Measurements from ENCODE around the gene GSTT4. TPM values are rescaled to one million over a fixed set of nuclear protein-coding genes. Genes with fewer than 3 reads are reported as not detected.
"Not testable (repeated sequence)": the region's sequence is repeated elsewhere in the genome, so short reads cannot be mapped to it uniquely, and the experiment has no call there.

Gene GSTT4
- total RNA-seq, 1 donor from 2014 or later: not detected

DNA sequence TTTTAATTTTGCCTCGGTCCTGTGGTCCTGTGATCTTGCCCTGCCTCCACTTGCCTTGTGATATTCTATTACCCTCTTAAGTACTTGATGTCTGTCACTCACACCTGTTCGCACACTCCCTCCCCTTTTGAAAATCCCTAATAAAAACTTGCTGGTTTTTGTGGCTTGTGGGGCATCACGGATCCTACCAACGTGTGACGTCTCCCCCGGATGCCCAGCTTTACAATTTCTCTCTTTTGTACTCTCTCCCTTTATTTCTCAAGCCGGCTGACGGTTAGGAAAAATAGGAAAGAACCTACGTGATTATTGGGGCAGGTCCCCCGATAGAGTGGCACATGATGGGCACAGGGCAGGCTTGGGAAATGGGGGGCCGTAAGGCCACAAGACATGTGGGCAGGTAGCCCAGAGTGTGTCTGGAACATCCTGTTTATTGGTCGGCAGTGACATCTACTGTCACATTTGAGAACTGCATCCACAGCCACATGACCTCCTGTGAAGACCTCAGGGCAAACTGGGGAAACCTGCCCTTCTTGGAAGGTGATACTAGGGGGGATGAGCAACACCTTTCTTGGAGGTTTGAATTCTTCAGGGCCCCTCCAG, 48.9 kb downstream of the GSTT4 start:
- not testable (repeated sequence) for H3K9me3 Mint-ChIP-seq (ENCODE audit: unreplicated experiment); H3K27ac Mint-ChIP-seq (ENCODE audit: unreplicated experiment); H3K4me3 Mint-ChIP-seq (ENCODE audit: unreplicated experiment); H3K36me3 Mint-ChIP-seq (ENCODE audit: unreplicated experiment); H3K4me1 Mint-ChIP-seq (ENCODE audit: unreplicated experiment); H3K27me3 Mint-ChIP-seq (ENCODE audit: unreplicated experiment)
- peak; percentile 87 for DNase-seq (ENCODE audit: extremely low spot score, unreplicated experiment)
- peak; percentile 82 for TF ChIP-seq CTCF (IDR thresholded peaks at IDR 0.05)

DNA sequence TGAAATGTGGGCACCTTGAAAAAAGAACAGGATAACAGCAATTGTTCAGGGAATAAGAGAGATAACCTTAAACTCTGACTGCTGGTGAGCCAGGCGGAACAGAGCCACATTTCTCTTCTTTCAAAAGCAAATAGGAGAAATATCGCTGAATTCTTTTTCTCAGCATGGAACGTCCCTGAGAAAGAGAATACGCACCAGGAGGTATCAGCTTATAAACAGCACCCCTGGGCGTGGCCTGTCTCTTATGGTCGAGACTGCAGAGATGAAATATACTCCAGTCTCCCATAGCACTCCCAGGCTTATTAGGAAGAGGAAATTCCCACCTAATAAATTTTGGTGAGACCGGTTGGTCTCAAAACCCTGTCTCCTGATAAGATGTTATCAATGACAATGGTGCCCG, 49.4 kb downstream of the GSTT4 start:
- not testable (repeated sequence) for H3K4me1 Mint-ChIP-seq (ENCODE audit: unreplicated experiment); H3K27me3 Mint-ChIP-seq (ENCODE audit: unreplicated experiment); H3K9me3 Mint-ChIP-seq (ENCODE audit: unreplicated experiment); DNase-seq (ENCODE audit: extremely low spot score, unreplicated experiment); H3K27ac Mint-ChIP-seq (ENCODE audit: unreplicated experiment); H3K4me3 Mint-ChIP-seq (ENCODE audit: unreplicated experiment); H3K36me3 Mint-ChIP-seq (ENCODE audit: unreplicated experiment)

- not testable (repeated sequence) for H3K27ac Mint-ChIP-seq (ENCODE audit: unreplicated experiment); H3K4me1 Mint-ChIP-seq (ENCODE audit: unreplicated experiment); DNase-seq (ENCODE audit: extremely low spot score, unreplicated experiment); H3K9me3 Mint-ChIP-seq (ENCODE audit: unreplicated experiment); H3K27me3 Mint-ChIP-seq (ENCODE audit: unreplicated experiment); H3K4me3 Mint-ChIP-seq (ENCODE audit: unreplicated experiment); H3K36me3 Mint-ChIP-seq (ENCODE audit: unreplicated experiment)
Observed at GRCh38 chr22:23954991-23955305, 50.3 kb downstream of the GSTT4 start.

GRCh38 chr22:23954193-23954990, 50.9 kb downstream of the GSTT4 start:
- not testable (repeated sequence) for H3K36me3 Mint-ChIP-seq (ENCODE audit: unreplicated experiment); H3K27me3 Mint-ChIP-seq (ENCODE audit: unreplicated experiment); H3K4me1 Mint-ChIP-seq (ENCODE audit: unreplicated experiment); H3K27ac Mint-ChIP-seq (ENCODE audit: unreplicated experiment); H3K9me3 Mint-ChIP-seq (ENCODE audit: unreplicated experiment); H3K4me3 Mint-ChIP-seq (ENCODE audit: unreplicated experiment); DNase-seq (ENCODE audit: extremely low spot score, unreplicated experiment)

- H3K4me3 Mint-ChIP-seq (ENCODE audit: unreplicated experiment); H3K9me3 Mint-ChIP-seq (ENCODE audit: unreplicated experiment); H3K27ac Mint-ChIP-seq (ENCODE audit: unreplicated experiment); H3K36me3 Mint-ChIP-seq (ENCODE audit: unreplicated experiment); H3K4me1 Mint-ChIP-seq (ENCODE audit: unreplicated experiment); H3K27me3 Mint-ChIP-seq (ENCODE audit: unreplicated experiment): not testable (repeated sequence)
- DNase-seq (ENCODE audit: extremely low spot score, unreplicated experiment): peak; percentile 59
Observed at GRCh38 chr22:23953485-23953884, 51.8 kb downstream of the GSTT4 start.

- not testable (repeated sequence) for H3K4me1 Mint-ChIP-seq (ENCODE audit: unreplicated experiment); H3K27ac Mint-ChIP-seq (ENCODE audit: unreplicated experiment); H3K4me3 Mint-ChIP-seq (ENCODE audit: unreplicated experiment); H3K36me3 Mint-ChIP-seq (ENCODE audit: unreplicated experiment); H3K27me3 Mint-ChIP-seq (ENCODE audit: unreplicated experiment); H3K9me3 Mint-ChIP-seq (ENCODE audit: unreplicated experiment)
- DNase-seq (ENCODE audit: extremely low spot score, unreplicated experiment): peak; percentile 66
Observed at GRCh38 chr22:23952794-23953405, 52.4 kb downstream of the GSTT4 start.

- H3K36me3 Mint-ChIP-seq (ENCODE audit: unreplicated experiment); H3K27ac Mint-ChIP-seq (ENCODE audit: unreplicated experiment); H3K27me3 Mint-ChIP-seq (ENCODE audit: unreplicated experiment); H3K4me3 Mint-ChIP-seq (ENCODE audit: unreplicated experiment); H3K4me1 Mint-ChIP-seq (ENCODE audit: unreplicated experiment); H3K9me3 Mint-ChIP-seq (ENCODE audit: unreplicated experiment): not testable (repeated sequence)
- DNase-seq (ENCODE audit: extremely low spot score, unreplicated experiment): peak; percentile 74
Observed at GRCh38 chr22:23951383-23951782, 53.9 kb downstream of the GSTT4 start.

DNA sequence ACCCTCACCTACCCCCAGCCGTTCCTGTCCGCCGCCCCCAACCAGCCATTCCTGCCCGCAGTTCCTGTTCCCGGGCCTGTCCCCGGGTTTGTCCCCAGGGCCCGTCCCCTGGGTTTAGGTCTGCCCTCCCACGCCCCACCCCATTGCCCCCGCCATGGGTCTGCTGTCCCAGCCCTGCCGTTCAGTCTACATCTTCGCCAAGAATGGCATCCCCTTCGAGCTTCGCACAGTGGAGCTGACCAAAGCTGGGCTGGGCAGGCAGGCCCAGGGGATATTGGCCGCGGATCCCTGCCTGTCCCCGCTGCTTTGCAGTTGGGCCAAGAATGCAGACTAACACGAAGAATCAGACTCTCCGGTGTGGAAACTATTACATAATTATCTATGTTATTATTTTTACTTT, 55.5 kb downstream of the GSTT4 start:
- not testable (repeated sequence) for H3K36me3 Mint-ChIP-seq (ENCODE audit: unreplicated experiment); H3K4me3 Mint-ChIP-seq (ENCODE audit: unreplicated experiment); H3K9me3 Mint-ChIP-seq (ENCODE audit: unreplicated experiment); H3K4me1 Mint-ChIP-seq (ENCODE audit: unreplicated experiment); H3K27ac Mint-ChIP-seq (ENCODE audit: unreplicated experiment); H3K27me3 Mint-ChIP-seq (ENCODE audit: unreplicated experiment)
- DNase-seq (ENCODE audit: extremely low spot score, unreplicated experiment): peak; percentile 53

Other genes with a start within 250 kb of the GSTT4 start
- gene C22orf15, start 242.5 kb downstream of the GSTT4 start, total RNA-seq: not detected in 2 replicates
- 30.6 and 34.0 TPM in 2 replicates for gene CHCHD10, start 237.5 kb downstream of the GSTT4 start, total RNA-seq
- 72.5 and 76.5 TPM in 2 replicates for gene MMP11, start 232.6 kb downstream of the GSTT4 start, total RNA-seq
- gene SMARCB1, start 218.5 kb downstream of the GSTT4 start, total RNA-seq: 126 and 127 TPM in 2 replicates
- 0.52 and 0.56 TPM in 2 replicates for gene DERL3, start 166.4 kb downstream of the GSTT4 start, total RNA-seq
- 19.0 and 22.6 TPM in 2 replicates for gene SLC2A11, start 147.6 kb downstream of the GSTT4 start, total RNA-seq
- gene MIF, start 111.1 kb downstream of the GSTT4 start, total RNA-seq: 354 and 363 TPM in 2 replicates
- gene GSTT2B, start 44.3 kb downstream of the GSTT4 start, total RNA-seq: not detected in 2 replicates
- not detected in 2 replicates for gene DDTL, start 38.6 kb downstream of the GSTT4 start, total RNA-seq
- gene DDT, start 31.0 kb downstream of the GSTT4 start, total RNA-seq: 108 and 113 TPM in 2 replicates
- gene GSTT2, start 25.3 kb downstream of the GSTT4 start, total RNA-seq: not detected in 2 replicates
- 53.4 and 55.6 TPM in 2 replicates for gene CABIN1, start 5.9 kb upstream of the GSTT4 start, total RNA-seq
- 4.2 and 4.5 TPM in 2 replicates for gene SUSD2, start 176.0 kb upstream of the GSTT4 start, total RNA-seq
- 136 and 150 TPM in 2 replicates for gene GGT5, start 239.6 kb upstream of the GSTT4 start, total RNA-seq

All from osteocyte (in vitro differentiated cells).